Kidney tubule cell (primary cell): Measurements from ENCODE around the gene ARID1B.

ENCODE experiments used
- DNase-seq: peaks from one replicate; pipeline ENCODE4 v3.0.0-alpha.2; 2018; ENCODE audit warnings: low spot score

The ARID1B gene

DNA sequence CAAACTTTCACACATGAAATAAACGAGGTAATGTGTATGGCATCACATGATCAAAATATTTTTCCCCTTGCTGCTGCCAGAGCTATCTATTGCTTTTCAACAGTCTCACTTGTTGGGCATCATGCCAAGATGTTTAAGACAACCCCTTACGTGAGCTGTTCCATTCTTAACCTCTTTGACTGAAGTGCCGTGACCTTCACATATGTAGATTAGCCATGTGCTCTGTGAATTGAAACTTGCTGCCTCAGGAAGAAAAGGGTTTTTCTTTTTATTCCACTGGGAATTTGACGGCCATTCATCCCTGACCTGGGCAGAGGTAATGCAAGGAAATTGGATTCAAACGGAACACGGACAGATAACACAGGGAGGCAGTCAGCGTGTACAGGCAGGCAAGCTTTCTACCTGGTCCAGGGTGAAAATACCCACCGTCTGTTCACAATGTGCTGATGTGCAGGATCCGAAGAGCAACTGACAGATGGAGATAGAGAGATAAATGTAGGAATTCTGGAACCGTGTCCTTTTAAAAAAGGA is 14.2 kb downstream of the ARID1B start:
- DNase-seq = peak; percentile 83

DNA sequence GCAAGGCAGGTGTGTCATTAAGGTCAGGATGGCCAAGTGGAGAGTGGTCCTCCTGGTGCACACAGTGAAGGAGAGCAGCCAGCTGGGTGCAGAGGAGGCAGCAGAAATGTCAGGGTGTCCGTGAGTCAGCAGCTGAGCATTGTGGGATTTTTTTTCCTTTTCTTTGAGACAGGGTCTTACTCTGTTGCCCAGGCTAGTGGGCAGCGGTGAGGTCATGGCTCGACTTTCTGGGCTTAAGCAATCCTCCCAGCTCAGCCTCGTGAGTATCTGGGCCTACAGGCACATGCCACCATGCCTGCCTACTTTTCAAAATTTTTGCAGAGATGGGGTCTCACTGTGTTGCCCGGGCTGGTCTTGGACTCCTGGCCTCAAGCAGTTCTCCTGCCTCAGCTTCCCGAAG is 16.0 kb downstream of the ARID1B start:
- no peak for DNase-seq

DNA sequence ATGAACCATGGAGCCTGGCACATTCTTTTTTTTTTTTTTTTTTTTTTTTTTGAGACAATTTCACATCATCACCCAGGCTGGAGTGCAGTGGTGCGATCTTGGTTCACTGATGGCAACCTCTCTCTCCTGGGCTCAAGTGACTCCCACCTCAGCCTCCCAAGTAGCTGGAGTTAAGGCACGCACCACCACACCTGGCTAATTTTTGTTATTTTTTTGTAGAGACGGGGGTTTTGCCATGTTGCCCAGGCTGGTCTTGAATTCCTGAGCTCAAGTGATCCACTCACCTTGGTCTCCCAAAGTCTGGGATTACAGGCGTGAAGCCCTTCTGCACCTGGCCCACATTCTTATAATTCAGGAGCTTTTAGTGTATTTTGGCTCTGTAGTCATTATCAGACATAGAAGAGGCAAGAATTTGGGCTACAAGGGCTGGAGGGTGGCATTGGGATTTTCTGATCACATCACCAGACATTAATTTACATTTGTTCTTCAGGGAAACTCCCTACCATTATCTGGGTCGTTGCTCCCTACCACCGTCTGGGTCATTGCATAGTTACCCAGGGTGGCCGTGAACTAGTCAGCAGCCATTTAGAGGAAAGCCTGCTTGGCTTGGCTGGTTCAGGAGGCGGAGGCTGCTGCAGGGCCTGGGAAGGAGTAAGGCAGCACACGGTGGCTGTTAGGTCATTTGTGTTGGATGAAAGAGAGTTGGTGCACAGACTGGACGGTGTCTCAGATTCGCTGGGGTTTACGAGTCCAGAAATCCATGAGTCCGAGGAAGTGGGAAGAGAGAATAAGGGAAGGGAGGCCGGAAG is 17.6 kb downstream of the ARID1B start:
- DNase-seq = peak; percentile 97

DNA sequence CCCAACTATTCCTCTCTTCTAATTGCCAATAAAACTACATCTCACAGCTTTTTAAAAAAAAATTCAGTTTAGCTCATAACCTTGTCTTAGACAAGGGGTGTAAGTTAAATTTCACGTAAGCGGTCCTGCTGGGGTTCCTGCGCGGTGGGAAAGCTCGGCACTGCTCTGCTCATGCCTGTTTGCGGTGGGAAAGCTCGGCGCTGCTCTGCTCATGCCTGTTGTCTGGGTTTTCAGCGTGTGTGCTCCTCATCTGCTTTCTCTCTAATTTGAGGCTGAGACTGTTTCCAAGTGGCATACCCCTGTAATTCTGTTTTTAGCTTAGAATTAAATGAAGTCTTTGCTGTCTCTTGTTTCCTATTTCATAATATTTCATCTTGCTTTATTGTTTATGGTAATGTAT is 18.6 kb downstream of the ARID1B start:
- peak; percentile 26 for DNase-seq

DNA sequence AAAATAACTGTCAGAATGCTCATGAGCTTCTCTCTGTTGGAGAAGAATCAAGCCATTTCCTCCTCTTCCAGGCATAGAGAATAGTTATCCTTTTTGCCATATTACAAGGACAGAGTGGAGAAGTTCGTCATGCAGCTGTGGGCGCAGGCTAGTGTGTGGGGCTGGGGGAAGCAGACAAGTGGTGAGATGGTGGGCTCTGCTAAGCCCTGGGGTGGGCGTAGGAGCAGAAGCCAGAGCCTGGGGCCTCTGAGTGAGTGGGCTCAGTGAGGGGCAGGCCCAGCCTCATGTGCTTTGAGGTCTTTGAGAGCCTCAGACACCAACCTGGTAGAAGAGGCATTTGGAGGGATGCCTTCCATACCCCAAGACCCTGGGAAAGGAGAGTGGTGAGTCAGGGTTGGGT is 19.4 kb downstream of the ARID1B start:
- DNase-seq = no peak

DNA sequence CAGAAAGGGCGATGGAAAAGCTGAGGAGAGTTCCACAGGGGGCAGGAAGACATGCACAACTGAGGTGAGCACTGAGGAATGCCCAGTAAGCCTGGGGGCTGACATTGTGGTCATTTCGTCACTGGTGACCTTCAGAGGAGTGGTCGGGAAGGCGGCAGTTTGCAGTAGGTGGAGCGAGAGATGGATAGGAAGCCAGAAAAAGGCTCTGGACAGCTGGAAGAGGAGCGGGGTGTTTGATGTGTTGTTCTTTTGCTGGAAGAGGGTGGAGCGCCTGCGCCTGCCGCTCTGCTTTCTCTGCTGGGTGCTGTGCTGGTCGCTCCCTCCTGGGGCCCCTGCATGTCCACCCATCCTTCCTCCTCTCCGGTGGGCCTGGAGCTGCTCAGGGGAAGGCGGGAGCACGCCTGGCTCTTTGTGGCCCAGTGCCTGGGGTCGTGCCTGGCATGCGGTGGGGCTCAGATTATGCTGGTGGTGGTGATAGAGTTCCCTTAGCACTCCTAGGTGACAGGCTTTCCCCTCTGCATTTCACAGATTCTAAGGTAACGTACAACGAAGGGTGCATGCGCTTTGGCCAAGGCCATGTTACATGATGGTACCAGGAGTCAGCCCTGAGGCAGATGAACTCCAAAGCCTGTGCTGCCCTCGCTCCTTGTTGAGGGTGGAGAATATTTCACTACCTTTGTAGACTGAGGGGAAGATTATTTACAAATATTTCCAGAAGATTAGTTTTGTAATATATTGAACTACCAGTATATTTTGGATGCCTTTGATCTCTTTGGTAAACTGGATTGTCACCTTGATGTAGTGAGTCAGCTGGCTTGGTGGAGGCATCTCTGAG is 20.9 kb downstream of the ARID1B start:
- no peak for DNase-seq

DNA sequence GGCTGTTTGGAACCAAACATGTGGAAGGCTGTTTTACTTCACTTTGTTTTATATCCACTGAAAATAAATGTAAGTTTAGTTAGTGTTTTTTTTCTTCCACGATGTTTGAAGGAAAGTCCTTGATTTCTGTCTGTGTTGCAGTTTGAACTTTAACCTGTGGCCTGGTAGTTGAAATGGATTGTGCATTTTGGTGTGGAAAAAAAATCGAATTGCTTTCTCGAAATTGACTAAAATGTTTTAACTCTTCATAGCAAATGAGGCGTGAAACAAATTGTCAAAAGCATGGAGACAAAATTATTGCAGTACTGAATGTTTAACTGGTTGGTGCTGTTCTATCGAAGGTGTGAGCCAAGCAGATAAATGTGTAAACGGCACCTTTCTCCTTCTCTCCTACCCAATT is 24.5 kb downstream of the ARID1B start:
- DNase-seq = no peak

DNA sequence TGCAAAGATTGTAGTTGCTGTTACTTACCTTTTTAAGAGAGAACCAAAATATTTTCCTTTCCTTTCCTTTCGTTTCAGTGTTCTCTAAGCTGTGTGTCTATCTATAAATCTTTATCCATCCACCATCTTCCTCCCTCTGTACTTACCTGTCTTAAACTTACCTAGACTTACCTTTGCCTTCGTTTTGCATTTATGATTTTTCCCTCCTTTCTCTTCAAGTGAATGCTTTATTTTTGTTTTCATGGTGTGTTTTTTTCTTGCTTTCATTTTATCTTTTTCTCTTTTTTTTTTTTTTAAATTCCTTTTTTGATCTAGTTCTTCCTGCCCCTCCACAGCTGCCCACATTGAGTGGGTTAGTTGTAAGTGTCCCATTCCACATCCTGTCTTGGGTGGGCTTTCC is 26.2 kb downstream of the ARID1B start:
- no peak for DNase-seq

DNA sequence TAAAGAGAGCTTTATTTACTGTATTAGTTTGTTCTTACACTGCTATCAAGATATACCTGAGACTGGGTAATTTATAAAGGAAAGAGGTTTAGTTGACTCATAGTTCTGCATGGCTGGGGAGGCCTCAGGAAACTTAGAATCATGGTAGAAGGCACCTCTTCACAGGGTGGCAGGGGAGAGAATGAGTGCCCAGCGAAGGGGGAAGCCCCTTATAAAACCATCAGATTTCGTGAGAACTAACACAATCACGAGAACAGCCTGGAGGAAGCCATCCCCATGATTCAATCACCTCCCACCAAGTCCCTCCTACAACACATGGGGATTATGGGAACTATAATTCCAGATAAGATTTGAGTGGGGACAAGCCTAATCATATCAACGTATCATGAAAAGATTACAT is 27.2 kb downstream of the ARID1B start:
- no peak for DNase-seq

DNA sequence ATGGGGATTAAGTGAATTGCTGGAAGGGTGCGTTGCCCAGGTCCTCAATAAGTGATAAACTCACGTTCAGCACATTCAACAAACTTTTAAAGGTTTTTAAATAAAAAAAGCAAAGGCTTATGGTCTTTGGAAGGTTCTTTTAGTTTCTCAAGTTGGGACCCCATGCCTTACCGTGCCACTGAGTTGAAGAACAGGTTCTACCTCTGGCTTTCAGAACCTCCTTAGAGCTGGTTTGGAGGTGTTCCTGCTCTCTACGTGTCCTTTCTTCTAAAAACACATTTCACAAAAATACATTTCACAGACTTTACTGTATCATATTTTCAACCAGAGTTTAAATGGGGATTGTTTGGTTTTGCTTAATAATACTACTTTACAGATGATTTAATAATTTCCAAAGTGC is 29.0 kb downstream of the ARID1B start:
- DNase-seq = no peak

DNA sequence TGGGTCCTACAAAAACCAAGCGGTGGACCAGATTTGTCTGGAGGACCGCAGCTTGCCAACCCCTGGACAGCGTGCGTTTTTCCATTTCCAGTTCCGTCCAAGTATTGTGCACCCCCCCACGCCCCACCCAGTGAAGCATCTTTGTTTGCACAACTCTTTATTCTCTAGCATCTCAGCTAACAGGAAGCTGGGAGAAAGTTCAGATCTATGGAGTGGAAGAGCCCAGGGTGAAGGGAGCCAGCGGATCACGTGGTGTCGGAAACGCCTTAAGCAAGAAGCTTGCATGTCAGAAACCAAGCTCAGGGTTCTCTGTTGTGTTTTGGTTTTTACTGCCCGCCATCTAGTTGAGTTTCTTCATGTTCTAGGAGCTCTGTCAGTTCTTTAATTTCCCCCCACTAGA is 29.9 kb downstream of the ARID1B start:
- no peak for DNase-seq

DNA sequence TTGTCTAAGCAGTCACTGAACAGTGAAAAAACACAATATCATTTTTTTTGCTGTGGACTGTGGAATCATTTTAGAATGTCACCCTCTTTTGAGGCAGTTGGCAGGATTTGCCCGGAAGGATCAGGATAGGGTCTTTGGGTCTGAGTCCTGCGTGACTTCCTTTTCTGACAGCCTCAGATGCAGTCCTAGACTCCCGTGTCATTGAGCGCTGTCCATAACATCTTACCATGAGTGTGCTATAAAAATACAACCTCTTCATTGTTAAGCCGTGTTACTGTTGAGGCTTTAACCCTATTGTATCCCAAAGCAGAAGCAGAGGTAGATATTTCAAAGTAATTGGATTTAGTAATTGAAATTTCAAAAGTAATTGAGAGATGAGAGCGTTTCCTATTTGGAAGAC is 30.6 kb downstream of the ARID1B start:
- no peak for DNase-seq

DNA sequence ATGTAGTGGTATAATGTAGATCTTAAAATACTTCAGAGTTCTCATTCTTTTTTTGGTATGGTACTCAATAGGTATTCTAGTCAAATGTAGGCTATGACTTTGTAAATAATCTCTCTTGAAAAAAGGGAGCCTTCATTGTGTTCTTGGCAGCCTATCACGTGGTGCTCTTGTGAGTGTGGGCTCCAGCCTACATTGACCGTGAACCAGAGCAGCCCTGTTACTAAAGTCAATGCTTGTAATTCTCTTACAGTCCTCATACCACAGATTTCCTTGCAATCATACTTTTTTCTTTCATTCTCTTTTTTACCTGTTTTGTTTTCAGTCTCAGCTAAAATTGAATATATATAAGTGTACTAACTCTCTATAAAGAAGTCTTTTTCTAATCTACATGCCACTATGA is 31.1 kb downstream of the ARID1B start:
- DNase-seq = peak; percentile 15

DNA sequence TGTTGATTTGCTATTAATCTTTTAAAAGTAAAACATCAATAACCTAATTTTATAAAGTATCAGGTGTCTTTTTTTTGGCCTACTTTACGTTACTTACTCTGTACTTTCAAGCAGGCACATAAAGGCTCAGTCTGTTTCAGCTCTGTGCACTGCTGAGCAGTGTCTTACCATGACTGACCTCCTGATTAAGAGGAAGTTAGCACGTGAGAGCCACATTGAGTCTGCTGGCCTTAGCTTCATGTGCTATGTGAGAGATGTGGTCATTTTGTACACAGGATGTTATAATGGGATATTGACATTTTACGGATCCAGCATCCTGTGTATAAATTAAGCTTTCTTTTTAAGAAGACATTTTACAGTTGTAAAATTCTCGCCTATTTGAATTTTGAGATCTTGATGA is 31.9 kb downstream of the ARID1B start:
- DNase-seq = peak; percentile 72

DNA sequence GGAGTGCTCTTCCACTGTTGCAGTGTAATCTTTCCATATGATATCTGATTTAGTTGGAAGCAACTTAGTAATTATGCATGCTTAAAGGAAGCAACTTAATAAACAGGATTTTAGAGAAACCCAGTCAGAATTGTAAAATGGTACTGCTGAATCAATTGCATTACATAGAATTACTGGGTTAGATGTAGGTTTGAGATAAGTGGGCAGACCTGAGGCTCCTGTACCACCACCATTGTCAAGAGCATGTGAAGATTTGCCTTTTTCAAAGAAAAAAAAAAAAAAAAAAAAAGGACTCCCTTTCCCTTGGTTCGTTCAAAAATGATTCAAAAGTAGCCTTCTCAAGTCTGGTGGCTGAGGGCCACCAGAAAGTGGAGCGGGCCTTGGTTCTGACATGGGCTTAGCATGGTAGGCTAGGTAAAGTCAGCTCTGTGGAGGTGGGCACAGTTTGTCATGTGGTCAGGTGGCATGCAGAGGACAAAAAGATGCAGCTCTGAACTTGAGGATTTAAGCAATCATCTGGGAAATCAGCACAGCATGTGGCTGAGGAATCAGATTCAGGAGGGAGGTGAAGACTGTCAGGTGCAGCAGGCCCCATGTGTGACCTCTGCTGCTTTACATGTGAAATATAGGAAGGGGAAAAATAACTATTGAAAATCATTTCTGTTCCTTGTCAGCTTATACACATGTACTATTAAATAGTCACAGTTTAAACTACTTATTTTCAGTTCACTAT is 32.4 kb downstream of the ARID1B start:
- no peak for DNase-seq

DNA sequence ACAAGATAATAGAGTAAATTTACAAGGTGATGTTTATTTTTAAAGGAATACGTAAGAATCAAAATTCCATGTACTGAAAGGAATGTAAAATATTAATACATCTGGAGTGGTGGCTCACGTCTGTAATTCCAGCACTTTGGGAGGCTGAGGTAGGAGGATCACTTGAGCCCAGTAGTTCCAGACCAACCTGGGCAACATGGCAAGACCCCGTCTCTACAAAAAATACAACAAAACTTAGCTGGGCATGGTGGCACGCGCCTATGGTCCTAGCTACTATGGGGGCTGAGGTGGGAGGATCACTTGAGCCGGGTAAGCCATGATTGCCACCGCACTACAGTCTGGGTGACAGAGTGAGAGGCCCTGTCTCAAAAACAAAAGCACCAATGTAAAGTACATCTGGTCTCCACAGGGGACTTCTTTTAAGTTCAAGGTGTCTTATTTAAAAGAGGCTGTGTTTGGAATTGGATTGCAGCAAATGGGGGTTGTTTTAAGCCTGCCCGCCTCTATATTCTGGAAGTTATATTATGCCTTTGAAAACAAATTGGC is 36.9 kb downstream of the ARID1B start:
- DNase-seq = no peak

DNA sequence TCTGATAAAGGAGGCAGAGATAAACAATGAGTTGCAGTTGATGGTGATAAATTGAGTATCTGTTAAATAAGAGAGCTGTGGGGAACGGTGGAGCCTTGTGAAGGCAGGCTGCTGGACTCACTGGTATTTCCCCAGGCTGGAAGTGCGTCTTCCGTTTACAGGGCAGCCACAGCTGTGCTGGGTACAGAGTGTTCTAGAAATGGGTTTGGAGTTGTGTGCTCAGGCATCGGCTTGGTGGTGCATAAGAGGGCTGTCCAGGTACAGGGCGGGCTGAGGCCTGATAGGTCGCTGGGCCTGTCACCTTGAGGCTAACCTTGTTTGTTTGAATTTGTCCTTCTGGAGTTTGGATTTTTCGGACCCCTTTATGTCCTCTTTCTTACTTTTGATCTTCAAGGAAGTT is 39.3 kb downstream of the ARID1B start:
- DNase-seq = no peak

DNA sequence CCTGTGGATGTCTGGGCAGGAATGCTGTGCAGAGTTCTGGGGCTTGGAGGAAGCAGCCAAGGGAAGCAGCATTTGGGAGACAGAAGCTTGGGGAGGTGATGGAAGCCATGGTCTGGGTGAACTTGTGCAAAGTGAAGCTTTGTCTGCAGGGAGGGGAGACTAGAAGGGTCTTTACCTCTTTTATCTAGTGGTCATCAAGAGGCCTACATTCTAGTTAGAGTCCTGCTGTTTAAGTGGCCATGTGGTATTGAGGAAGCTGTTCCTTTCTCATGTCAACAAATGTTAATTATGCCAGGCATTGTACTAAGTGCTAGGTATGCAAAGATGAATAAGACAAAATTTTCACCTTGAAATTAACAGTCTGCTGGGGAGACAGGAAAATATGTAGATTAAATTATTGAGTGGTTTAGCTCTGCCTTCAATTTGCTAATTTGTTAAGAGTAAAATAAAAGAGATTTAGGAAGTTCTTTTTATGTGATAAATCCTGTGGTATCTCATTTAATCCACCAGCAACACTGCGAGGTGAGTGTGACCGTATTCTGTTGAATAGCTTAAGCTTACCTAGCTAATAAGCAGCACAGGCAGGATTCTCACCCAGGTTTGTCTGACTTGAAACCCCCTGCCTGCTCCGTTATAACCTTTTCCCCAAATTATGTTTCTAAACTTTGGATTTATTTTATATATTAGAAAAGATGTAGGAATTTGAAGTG is 43.1 kb downstream of the ARID1B start:
- DNase-seq = no peak

DNA sequence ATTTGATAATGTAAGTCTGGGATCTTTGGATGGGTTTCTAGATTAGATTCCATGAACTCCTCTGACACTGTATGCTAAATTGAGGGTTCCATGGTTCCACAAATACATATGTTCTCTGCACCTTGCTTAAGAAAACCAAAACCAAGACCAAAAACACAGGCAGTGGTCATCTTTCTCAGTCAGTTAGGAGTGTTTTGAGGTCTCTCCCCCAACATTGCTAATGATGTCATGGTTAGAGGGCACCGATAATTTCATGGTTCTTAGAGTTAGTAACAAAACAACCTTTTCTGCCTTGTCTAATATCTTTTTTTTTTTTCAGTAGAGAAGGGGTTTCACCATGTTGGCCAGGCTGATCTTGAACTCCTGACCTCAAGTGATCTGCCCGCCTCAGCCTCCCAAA is 44.5 kb downstream of the ARID1B start:
- no peak for DNase-seq

DNA sequence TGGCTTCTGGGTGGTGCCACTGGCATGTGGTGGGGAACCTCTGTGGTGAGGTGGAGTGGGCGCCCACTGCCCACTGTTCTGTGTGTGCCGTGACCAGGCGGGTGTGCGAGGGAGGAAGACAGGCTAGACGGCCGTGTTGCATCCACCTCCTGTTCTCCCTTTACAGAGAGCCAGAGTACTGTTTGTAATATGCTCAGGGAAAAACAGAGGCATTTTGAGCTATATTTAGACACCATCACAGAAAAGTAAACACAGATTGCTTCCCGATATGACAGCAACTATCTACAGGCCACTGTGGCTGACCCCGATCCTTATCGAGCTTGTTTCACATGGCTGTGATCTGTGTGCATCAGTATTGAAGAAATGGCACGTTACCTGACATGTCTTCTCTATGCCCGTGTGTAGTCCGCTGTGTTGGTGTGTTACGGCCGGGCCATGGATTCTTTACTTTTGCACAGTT is 45.6 kb downstream of the ARID1B start:
- DNase-seq = no peak

DNA sequence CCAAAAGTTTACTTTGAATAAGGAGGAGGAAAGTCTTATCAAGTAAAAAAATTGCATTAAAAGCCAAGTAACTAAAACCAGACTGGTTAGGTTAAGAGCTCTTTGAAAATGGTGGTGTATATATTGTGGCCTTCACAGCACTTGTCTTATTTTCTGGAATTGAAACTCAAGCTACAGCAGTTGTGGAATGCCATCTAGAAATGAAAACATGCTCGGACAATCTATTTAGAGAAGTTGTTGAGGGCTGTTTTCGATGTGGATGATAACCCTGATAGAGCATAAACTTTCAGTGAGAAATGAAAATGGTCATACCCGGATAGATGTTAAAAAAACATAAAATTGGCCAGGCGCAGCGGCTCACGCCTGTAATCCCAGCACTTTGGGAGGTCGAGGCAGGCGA is 47.0 kb downstream of the ARID1B start:
- DNase-seq = no peak

DNA sequence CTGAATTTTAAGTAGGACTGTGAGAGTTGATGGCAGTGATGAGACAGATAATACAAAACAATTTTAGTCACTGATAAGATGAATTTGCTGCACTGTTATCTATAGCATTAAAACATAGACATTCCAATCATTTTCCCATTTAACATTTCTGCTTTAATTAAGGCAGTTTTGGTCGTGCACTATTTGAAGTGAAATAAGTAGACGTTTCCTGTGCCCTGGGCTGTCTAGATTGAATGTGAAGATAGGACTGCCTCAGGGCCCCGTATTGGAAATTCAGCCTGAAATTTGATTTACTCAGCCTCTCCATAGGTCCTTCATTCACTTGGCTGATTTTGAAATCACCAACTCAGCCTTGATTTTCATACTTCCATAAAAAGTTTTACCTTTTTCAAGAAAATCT is 48.3 kb downstream of the ARID1B start:
- no peak for DNase-seq
